Endothelial cell (in vitro differentiated cells): Measurements from ENCODE around the gene TEC. TPM values are rescaled to one million over a fixed set of nuclear protein-coding genes. Genes with fewer than 3 reads are reported as not detected.

ENCODE experiments used
- DNase-seq: peaks from one replicate; pipeline ENCODE4 v3.0.0; 2021; ENCODE audit warnings: low spot score
- H3K27ac Mint-ChIP-seq: one replicate; pipeline ENCODE4 v1.8.0; 2021; ENCODE audit warnings: mixed read lengths, inconsistent platforms; ENCODE audit not compliant: unreplicated experiment
- H3K27me3 Mint-ChIP-seq: one replicate; pipeline ENCODE4 v1.8.0; 2021; ENCODE audit warnings: mild to moderate bottlenecking, moderate library complexity, mixed read lengths, inconsistent platforms; ENCODE audit not compliant: unreplicated experiment
- H3K36me3 Mint-ChIP-seq: one replicate; pipeline ENCODE4 v1.8.0; 2021; ENCODE audit warnings: mild to moderate bottlenecking, low read depth, mixed read lengths, inconsistent platforms; ENCODE audit not compliant: unreplicated experiment
- H3K4me1 Mint-ChIP-seq: one replicate; pipeline ENCODE4 v1.8.0; 2021; ENCODE audit warnings: mild to moderate bottlenecking, mixed read lengths, inconsistent platforms; ENCODE audit not compliant: unreplicated experiment
- H3K4me3 Mint-ChIP-seq: one replicate; pipeline ENCODE4 v1.8.0; 2021; ENCODE audit warnings: mild to moderate bottlenecking, mixed read lengths, inconsistent platforms; ENCODE audit not compliant: unreplicated experiment
- H3K9me3 Mint-ChIP-seq: one replicate; pipeline ENCODE4 v1.8.0; 2021; ENCODE audit warnings: mixed read lengths, inconsistent platforms; ENCODE audit not compliant: unreplicated experiment
- total RNA-seq: library from RNA; stranded (reverse); fragmentation: NEBNext Ultra II Directional; extraction: Animal tissue kit (Norgen Biotek cat#: 25700); gene quantifications from one replicate; pipeline ENCODE4 v1.2.1, GENCODE V29; 2021; ENCODE audit not compliant: unreplicated experiment
- TF ChIP-seq, protein P1 (sequence below): fragments of 200-600 bp; sonication (generic); IDR thresholded peaks from one replicate; pipeline ENCODE4 v1.5.0; 2021; ENCODE audit warnings: antibody characterized with exemption; ENCODE audit not compliant: unreplicated experiment

Gene TEC
- total RNA-seq, 1 donor from 2014 or later = 1.9 TPM

DNA sequence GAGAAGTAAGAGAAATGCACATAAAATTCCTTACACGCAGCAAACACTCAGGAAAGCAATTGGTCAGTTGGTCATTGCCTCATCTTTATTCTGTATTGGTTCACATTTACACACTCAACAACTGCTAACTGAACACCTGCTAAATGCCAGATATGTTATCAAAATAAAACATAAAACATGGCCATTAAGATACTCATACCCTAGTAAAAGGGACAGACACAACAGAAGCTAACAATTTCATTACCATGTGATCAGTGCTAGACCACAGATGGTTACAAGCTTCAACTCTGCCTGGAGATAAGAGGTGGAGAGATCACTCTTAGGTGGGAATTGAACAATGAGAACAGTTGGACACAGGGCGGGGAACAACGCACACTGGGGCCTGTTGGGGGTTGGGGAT, 26.2 kb downstream of the TEC start:
- DNase-seq = no peak

DNA sequence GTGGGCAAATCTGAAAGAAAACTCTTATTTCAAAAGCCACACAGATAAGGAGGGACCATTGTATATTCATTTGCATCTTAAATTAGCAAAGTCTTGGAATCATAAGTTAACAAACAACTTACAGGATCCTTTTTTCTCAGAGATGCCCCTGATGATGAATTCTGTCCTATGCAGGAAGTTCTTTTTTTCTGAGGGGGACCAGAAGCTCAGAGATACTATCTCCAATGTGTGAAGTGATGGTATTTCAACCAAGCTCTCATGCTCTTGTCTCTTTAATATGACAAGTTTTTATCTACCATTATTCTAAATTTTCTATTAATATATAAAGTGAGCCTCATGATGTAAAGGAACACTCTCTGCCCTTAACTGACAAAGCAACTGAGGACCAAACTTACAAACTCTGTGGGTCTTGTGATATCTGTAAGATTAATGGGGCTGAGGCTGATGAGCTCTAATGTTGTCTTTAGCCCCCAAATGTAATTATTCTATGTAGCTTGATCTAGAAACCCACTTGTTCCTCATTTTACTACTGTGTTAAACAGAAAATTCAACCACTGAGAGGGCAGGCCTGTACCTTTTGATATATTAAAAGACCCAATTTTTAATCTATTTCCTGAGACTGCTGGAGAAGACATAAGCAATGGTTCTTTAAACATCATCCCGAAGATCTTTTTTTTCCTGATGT, 27.0 kb downstream of the TEC start:
- Mint-ChIP-seq H3K4me3 (no peak overlapping the region), H3K27ac (no peak overlapping the region), H3K9me3 (no peaks in the 10 kb centered on the region), H3K27me3 (no peaks in the 10 kb centered on the region), H3K4me1 (peaks cover 3% of the 10 kb centered on the region), H3K36me3 (no peaks in the 10 kb centered on the region)
- DNase-seq = no peak
- TF ChIP-seq, protein P1, sequence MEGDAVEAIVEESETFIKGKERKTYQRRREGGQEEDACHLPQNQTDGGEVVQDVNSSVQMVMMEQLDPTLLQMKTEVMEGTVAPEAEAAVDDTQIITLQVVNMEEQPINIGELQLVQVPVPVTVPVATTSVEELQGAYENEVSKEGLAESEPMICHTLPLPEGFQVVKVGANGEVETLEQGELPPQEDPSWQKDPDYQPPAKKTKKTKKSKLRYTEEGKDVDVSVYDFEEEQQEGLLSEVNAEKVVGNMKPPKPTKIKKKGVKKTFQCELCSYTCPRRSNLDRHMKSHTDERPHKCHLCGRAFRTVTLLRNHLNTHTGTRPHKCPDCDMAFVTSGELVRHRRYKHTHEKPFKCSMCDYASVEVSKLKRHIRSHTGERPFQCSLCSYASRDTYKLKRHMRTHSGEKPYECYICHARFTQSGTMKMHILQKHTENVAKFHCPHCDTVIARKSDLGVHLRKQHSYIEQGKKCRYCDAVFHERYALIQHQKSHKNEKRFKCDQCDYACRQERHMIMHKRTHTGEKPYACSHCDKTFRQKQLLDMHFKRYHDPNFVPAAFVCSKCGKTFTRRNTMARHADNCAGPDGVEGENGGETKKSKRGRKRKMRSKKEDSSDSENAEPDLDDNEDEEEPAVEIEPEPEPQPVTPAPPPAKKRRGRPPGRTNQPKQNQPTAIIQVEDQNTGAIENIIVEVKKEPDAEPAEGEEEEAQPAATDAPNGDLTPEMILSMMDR = no peak

More for the DNA sequence above, 26.2 kb downstream of the TEC start:
- Mint-ChIP-seq H3K4me3 (no peak overlapping the region), H3K4me1 (peaks cover 3% of the 10 kb centered on the region), H3K9me3 (no peaks in the 10 kb centered on the region), H3K27me3 (no peaks in the 10 kb centered on the region), H3K36me3 (no peaks in the 10 kb centered on the region), H3K27ac (no peak overlapping the region)
- TF ChIP-seq, protein P1 = no peak

DNA sequence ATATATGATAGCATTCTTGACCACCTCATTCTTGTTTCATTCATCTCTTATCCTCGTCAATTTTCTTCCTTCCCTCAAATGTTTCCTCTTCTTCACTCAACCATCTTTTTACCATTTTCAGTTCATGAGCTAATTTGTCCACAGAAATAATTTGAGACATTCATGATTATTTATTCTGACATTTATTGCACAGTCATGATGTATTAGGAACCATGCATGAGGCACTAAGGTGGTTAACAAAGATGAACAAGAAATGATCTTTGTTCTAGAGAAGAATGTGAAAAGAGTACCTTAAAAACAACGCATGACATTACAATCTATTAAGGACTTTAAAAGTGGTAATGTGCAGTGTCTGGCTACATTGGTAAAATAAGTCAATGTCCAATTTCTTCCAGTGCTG, 27.9 kb downstream of the TEC start:
- TF ChIP-seq, protein P1 = no peak
- Mint-ChIP-seq H3K9me3 (no peaks in the 10 kb centered on the region), H3K36me3 (no peaks in the 10 kb centered on the region), H3K27ac (no peak overlapping the region), H3K4me3 (no peak overlapping the region), H3K27me3 (no peaks in the 10 kb centered on the region), H3K4me1 (peaks cover 3% of the 10 kb centered on the region)
- no peak for DNase-seq

DNA sequence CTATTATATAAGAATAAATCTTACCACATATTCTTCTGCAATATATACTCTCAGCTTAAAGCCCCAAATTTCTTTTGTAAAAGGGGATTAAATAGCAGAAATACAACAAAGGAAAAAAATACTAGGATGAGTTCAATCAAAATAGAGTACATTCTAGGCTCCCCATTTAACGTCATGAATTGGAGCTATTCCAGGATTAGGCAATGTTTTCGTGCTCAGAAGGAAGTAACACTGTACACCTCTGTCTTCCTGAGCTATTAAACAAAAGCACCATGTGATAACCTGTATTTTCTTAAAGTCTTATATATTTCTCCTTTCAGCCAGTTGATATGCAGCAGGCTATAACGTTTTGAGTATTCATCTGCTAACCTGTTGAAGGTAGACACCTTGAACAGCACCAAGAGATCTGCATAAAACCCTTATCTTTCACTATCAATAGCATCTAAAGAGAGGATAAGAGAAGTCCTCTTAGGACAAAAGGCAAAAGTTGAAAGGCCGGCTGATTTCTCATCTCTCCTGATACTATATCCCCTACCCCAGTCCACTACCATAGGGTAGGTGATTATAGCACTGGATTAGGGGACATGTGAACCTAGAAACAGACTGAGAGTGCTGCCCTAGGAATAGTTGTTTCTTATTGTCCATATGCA, 31.5 kb downstream of the TEC start:
- DNase-seq = no peak
- Mint-ChIP-seq H3K36me3 (no peaks in the 10 kb centered on the region), H3K9me3 (no peaks in the 10 kb centered on the region), H3K4me3 (no peak overlapping the region), H3K27ac (no peak overlapping the region), H3K27me3 (no peaks in the 10 kb centered on the region), H3K4me1 (peaks cover 17% of the 10 kb centered on the region)
- TF ChIP-seq, protein P1 = no peak

DNA sequence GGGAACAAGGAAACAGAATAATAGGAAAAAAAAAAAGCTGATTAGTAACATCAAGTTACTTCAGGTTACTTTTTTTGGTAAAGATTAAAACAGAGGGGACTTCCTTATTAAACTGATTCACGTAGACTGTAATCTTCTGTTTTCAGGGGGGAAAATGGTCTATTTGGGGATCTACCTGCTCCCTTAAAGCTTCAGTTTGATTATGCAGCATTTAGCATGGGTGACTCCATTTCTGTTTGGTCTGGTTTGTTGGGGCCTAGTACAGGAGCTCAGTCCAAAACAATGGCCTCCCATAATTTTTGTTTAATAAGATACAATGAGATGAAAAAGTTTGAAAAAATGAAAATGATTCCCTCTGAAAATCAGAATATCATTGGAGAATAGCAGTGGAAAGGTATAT, 34.6 kb downstream of the TEC start:
- H3K9me3 Mint-ChIP-seq = no peaks in the 10 kb centered on the region
- no peak for DNase-seq
- TF ChIP-seq, protein P1 = no peak
- no peaks in the 10 kb centered on the region for H3K27me3 Mint-ChIP-seq
- no peak overlapping the region for H3K27ac Mint-ChIP-seq
- peaks cover 23% of the 10 kb centered on the region for H3K4me1 Mint-ChIP-seq
- no peak overlapping the region for H3K4me3 Mint-ChIP-seq
- H3K36me3 Mint-ChIP-seq = no peaks in the 10 kb centered on the region
